ENCODE data around the gene HMGB4. TPM values are rescaled to one million over a fixed set of nuclear protein-coding genes. Genes with fewer than 3 reads are reported as not detected.

Gene HMGB4
- total RNA-seq, 1 experiment from 2014 or later, result not detected

DNA sequence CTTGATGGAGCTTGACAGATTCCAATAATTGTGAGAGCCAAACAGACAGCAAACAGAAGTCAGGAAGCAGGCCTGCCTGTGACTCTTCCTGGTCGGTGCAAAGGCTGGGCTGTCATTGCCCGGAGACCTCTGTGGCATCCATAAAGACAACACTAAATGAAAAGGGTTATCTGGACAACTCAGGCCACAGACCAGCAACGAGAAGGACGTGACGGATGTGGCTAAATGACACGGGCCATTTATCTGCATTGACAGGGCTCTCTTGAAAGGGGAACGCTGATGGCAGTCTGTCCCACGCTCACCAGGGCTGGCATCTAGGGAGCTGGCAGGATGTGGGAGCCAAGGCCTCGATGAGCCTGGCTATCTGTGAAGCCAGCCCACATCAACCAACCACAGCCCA lies 35.0 kb downstream of the HMGB4 start:
- Histone ChIP-seq H3K27ac (ENCODE audit: low read length) (no peak overlapping the region), H3K4me3 (ENCODE audit: low read depth in 2 of 2, low read length in 2 of 2) (no peak overlapping the region), H3K4me1 (ENCODE audit: control insufficient read depth, insufficient read depth, low read length) (no peaks in the 10 kb centered on the region), H3K36me3 (ENCODE audit: control insufficient read depth, insufficient read depth, low read length) (no peaks in the 10 kb centered on the region), H3K9me3 (ENCODE audit: control insufficient read depth, insufficient read depth, low read depth, low read length) (no peaks in the 10 kb centered on the region), H3K27me3 (ENCODE audit: control insufficient read depth, insufficient read depth, low read length) (no peaks in the 10 kb centered on the region)
- POLR2A ChIA-PET, result no interaction called here
- ATAC-seq (no peak; the same call in 1 of the 2 replicates), DNase-seq (ENCODE audit: low read depth, low spot score) (no peak)
- no peak for TF ChIP-seq TCF7L2 (IDR thresholded peaks at IDR 0.05; ENCODE audit: low read depth, low read length)
- no peak for TF ChIP-seq POLR2AphosphoS5 (IDR thresholded peaks at IDR 0.05; ENCODE audit: low read depth, low read length)
- TF ChIP-seq, protein P1, sequence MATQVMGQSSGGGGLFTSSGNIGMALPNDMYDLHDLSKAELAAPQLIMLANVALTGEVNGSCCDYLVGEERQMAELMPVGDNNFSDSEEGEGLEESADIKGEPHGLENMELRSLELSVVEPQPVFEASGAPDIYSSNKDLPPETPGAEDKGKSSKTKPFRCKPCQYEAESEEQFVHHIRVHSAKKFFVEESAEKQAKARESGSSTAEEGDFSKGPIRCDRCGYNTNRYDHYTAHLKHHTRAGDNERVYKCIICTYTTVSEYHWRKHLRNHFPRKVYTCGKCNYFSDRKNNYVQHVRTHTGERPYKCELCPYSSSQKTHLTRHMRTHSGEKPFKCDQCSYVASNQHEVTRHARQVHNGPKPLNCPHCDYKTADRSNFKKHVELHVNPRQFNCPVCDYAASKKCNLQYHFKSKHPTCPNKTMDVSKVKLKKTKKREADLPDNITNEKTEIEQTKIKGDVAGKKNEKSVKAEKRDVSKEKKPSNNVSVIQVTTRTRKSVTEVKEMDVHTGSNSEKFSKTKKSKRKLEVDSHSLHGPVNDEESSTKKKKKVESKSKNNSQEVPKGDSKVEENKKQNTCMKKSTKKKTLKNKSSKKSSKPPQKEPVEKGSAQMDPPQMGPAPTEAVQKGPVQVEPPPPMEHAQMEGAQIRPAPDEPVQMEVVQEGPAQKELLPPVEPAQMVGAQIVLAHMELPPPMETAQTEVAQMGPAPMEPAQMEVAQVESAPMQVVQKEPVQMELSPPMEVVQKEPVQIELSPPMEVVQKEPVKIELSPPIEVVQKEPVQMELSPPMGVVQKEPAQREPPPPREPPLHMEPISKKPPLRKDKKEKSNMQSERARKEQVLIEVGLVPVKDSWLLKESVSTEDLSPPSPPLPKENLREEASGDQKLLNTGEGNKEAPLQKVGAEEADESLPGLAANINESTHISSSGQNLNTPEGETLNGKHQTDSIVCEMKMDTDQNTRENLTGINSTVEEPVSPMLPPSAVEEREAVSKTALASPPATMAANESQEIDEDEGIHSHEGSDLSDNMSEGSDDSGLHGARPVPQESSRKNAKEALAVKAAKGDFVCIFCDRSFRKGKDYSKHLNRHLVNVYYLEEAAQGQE (IDR thresholded peaks at IDR 0.05; ENCODE audit: insufficient read depth in 1 of 2, low read depth in 2 of 2, low read length in 1 of 2), result no peak
- TF ChIP-seq, protein P2, sequence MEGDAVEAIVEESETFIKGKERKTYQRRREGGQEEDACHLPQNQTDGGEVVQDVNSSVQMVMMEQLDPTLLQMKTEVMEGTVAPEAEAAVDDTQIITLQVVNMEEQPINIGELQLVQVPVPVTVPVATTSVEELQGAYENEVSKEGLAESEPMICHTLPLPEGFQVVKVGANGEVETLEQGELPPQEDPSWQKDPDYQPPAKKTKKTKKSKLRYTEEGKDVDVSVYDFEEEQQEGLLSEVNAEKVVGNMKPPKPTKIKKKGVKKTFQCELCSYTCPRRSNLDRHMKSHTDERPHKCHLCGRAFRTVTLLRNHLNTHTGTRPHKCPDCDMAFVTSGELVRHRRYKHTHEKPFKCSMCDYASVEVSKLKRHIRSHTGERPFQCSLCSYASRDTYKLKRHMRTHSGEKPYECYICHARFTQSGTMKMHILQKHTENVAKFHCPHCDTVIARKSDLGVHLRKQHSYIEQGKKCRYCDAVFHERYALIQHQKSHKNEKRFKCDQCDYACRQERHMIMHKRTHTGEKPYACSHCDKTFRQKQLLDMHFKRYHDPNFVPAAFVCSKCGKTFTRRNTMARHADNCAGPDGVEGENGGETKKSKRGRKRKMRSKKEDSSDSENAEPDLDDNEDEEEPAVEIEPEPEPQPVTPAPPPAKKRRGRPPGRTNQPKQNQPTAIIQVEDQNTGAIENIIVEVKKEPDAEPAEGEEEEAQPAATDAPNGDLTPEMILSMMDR (IDR thresholded peaks at IDR 0.05), result no peak
- no peak for TF ChIP-seq SIN3A (IDR thresholded peaks at IDR 0.05; ENCODE audit: borderline replicate concordance, insufficient read depth, low read depth, low read length)
- intact Hi-C loops (cut with micrococcal nuclease; ENCODE audit: unreplicated experiment) (no loop called here), in situ Hi-C loops (cut with HindIII; ENCODE audit: low pct_unique_long_range_greater_than_20kb, low sequenced_read_pairs) (no loop called here)
- BruUV-seq (replicated peaks), result no TSS peak
- CTCF ChIA-PET, result no interaction called here

DNA sequence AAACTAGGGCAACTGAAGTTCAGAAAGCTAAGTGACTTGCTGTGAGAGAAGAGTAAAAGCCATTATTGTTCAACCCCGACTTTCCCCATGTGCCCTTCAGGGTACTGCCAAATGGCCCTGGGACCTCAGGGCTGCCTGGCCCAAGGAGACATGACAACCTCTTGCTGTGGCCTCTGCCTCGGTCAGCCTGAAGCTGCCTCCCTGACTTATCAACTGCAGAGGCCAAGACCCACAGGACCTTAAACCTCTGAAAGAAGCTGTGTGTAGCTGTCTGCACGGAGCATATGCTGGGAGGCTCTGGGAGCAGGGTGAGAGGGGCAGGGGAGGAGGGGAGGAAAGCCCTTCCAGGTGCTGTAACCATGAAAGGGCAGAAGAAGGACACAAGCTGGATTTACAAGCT lies 35.9 kb downstream of the HMGB4 start:
- Histone ChIP-seq H3K4me1 (ENCODE audit: control insufficient read depth, insufficient read depth, low read length) (no peaks in the 10 kb centered on the region), H3K36me3 (ENCODE audit: control insufficient read depth, insufficient read depth, low read length) (no peaks in the 10 kb centered on the region), H3K4me3 (ENCODE audit: low read depth in 2 of 2, low read length in 2 of 2) (no peak overlapping the region), H3K9me3 (ENCODE audit: control insufficient read depth, insufficient read depth, low read depth, low read length) (no peaks in the 10 kb centered on the region), H3K27me3 (ENCODE audit: control insufficient read depth, insufficient read depth, low read length) (no peaks in the 10 kb centered on the region), H3K27ac (ENCODE audit: low read length) (no peak overlapping the region)
- no TSS peak for BruUV-seq (replicated peaks)
- ATAC-seq (no peak), DNase-seq (ENCODE audit: low read depth, low spot score) (no peak)
- intact Hi-C loops (cut with micrococcal nuclease; ENCODE audit: unreplicated experiment) (no loop called here), in situ Hi-C loops (cut with HindIII; ENCODE audit: low pct_unique_long_range_greater_than_20kb, low sequenced_read_pairs) (no loop called here)
- TF ChIP-seq, protein P2 (IDR thresholded peaks at IDR 0.05), result no peak
- TF ChIP-seq, protein P1 (IDR thresholded peaks at IDR 0.05; ENCODE audit: insufficient read depth in 1 of 2, low read depth in 2 of 2, low read length in 1 of 2), result no peak
- no peak for TF ChIP-seq TCF7L2 (IDR thresholded peaks at IDR 0.05; ENCODE audit: low read depth, low read length)
- TF ChIP-seq SIN3A (IDR thresholded peaks at IDR 0.05; ENCODE audit: borderline replicate concordance, insufficient read depth, low read depth, low read length), result no peak
- TF ChIP-seq POLR2AphosphoS5 (IDR thresholded peaks at IDR 0.05; ENCODE audit: low read depth, low read length), result no peak
- ChIA-PET POLR2A (no interaction called here), CTCF (no interaction called here)
